Natural killer cell (primary cell): ENCODE results near the gene ZNF22. TPM values are rescaled to one million over a fixed set of nuclear protein-coding genes. Genes with fewer than 3 reads are reported as not detected.

ENCODE experiments used
- ATAC-seq, 3 donors: fragments of 150-1000 bp in 2 of 3; fragments of 200-7000 bp in 1 of 3; cut with Tn5 transposase; 1 replicate in 1 of 3; 2 replicates in 2 of 3; pipeline ENCODE4 v1.10.0; 2021; ENCODE audit warnings: mild to moderate bottlenecking in 2 of 3, moderate library complexity in 2 of 3
- DNase-seq, 2 donors: peaks; one replicate each; pipeline versions ENCODE4 v3.0.0 to v3.0.0-alpha.2; 2013 to 2021; ENCODE audit warnings: mixed read lengths in 1 of 2
- H3K27ac ChIP-seq: one replicate; pipeline ENCODE4 v1.5.1; 2013; ENCODE audit warnings: mild to moderate bottlenecking, low read length
- H3K27me3 ChIP-seq: one replicate; pipeline ENCODE4 v1.6.1; 2013; ENCODE audit warnings: low read length; ENCODE audit not compliant: control insufficient read depth, insufficient read depth
- H3K36me3 ChIP-seq: one replicate; pipeline ENCODE4 v1.6.1; 2013; ENCODE audit warnings: low read length; ENCODE audit not compliant: control insufficient read depth, insufficient read depth
- H3K4me1 ChIP-seq: one replicate; pipeline ENCODE4 v1.6.1; 2013; ENCODE audit warnings: low read length; ENCODE audit not compliant: control insufficient read depth, insufficient read depth
- H3K4me3 ChIP-seq: one replicate; pipeline ENCODE4 v1.5.1; 2013; ENCODE audit warnings: low read length
- H3K9me3 ChIP-seq: one replicate; pipeline ENCODE4 v1.6.1; 2013; ENCODE audit warnings: low read length; ENCODE audit not compliant: control insufficient read depth, insufficient read depth
- H3K27ac Mint-ChIP-seq, 2 donors: one replicate each; pipeline ENCODE4 v1.8.0; 2022; ENCODE audit warnings: mild to moderate bottlenecking in 2 of 2, mixed read lengths in 2 of 2, moderate library complexity in 1 of 2
- H3K27me3 Mint-ChIP-seq, 2 donors: one replicate each; pipeline ENCODE4 v1.8.0; 2022; ENCODE audit warnings: low read depth in 2 of 2, mixed read lengths in 2 of 2
- H3K36me3 Mint-ChIP-seq: one replicate; pipeline ENCODE4 v1.8.0; 2022; ENCODE audit warnings: mixed read lengths
- H3K4me1 Mint-ChIP-seq, 2 donors: one replicate each; pipeline ENCODE4 v1.8.0; 2022; ENCODE audit warnings: mixed read lengths in 2 of 2
- H3K4me3 Mint-ChIP-seq: one replicate; pipeline ENCODE4 v1.8.0; 2022; ENCODE audit warnings: mild to moderate bottlenecking, moderate library complexity, mixed read lengths
- H3K9me3 Mint-ChIP-seq, 2 donors: one replicate each; pipeline ENCODE4 v1.8.0; 2022; ENCODE audit warnings: mixed read lengths in 2 of 2
- CTCF ChIP-seq: fragments of 200-600 bp; IDR thresholded peaks from one replicate; pipeline ENCODE4 v1.8.0; 2022; ENCODE audit warnings: antibody characterized with exemption
- WGBS: methylation state at CpG from one replicate; pipeline ENCODE4 v1.1.7; 2013; ENCODE audit warnings: missing lambda C conversion rate; ENCODE audit not compliant: insufficient coverage; 5-methylcytosine and 5-hydroxymethylcytosine counted together
- intact Hi-C: fragments of 100-400 bp; cut with micrococcal nuclease; formaldehyde crosslinking; loops from one replicate; pipeline ENCODE4 v1.14.2; 2022
- total RNA-seq, 4 donors: library from RNA; stranded (reverse); fragments of 120-200 nt in 1 of 4; gene quantifications; one replicate each; pipeline versions ENCODE4 v1.2.3 to v1.2.4, GENCODE V29; 2013 to 2022

The ZNF22 gene
- total RNA-seq, 3 donors from 2014 or later (not counting 1 experiment from before 2014, with no cell fraction given), result 24.2 to 31.8 (median 25.0) TPM

- TF ChIP-seq CTCF, result no peak
- no peaks in the 10 kb centered on the region for H3K9me3 ChIP-seq
- 75% methylated on average over 6 of the region's 6 CpGs for WGBS
- intact Hi-C loops, result no loop called here
- peaks cover 43 to 60% of the 10 kb centered on the region in 2 donors for H3K4me1 Mint-ChIP-seq
- no peaks in the 10 kb centered on the region for H3K9me3 Mint-ChIP-seq
- H3K27me3 ChIP-seq, result no peaks in the 10 kb centered on the region
- no peak overlapping the region for H3K27ac ChIP-seq
- no peaks in the 10 kb centered on the region for H3K36me3 ChIP-seq
- peaks cover 67% of the 10 kb centered on the region for H3K4me1 ChIP-seq
- H3K36me3 Mint-ChIP-seq, result no peaks in the 10 kb centered on the region
- DNase-seq, result no peak
- no peaks in the 10 kb centered on the region for H3K27me3 Mint-ChIP-seq
- H3K4me3 ChIP-seq, result no peak overlapping the region
- peak overlapping the region in 1 of 2 donors; percentile 72 for H3K27ac Mint-ChIP-seq
- ATAC-seq, result no peak
- no peak overlapping the region for H3K4me3 Mint-ChIP-seq
These were observed 27.8 kb upstream of the ZNF22 start for GRCh38 chr10:44972874-44973306.

- H3K9me3 ChIP-seq, result no peaks in the 10 kb centered on the region
- H3K27me3 ChIP-seq, result no peaks in the 10 kb centered on the region
- peaks cover 61% of the 10 kb centered on the region for H3K4me1 ChIP-seq
- WGBS, result 38% methylated on average over 18 of the region's 18 CpGs
- TF ChIP-seq CTCF, result no peak
- intact Hi-C loops, result loop anchor here (2.0 kb wide), 1 partner anchor 15 kb away; the partner anchor contains the start of gene RASSF4
- Mint-ChIP-seq H3K9me3 (no peaks in the 10 kb centered on the region), H3K4me1 (peaks cover 38 to 54% of the 10 kb centered on the region in 2 donors), H3K27me3 (no peaks in the 10 kb centered on the region), H3K27ac (peak overlapping the region in 1 of 2 donors; percentile 72), H3K36me3 (no peaks in the 10 kb centered on the region), H3K4me3 (peak overlapping the region; percentile 63)
- ATAC-seq (no peak), DNase-seq (peak in 1 of 2 donors; percentile 25)
- H3K4me3 ChIP-seq, result no peak overlapping the region
- no peaks in the 10 kb centered on the region for H3K36me3 ChIP-seq
- peak overlapping the region; percentile 23 for H3K27ac ChIP-seq
These were observed 27.2 kb upstream of the ZNF22 start for GRCh38 chr10:44973323-44974081.

- Histone ChIP-seq H3K27ac (no peak overlapping the region), H3K4me3 (peak overlapping the region; percentile 24), H3K36me3 (no peaks in the 10 kb centered on the region), H3K9me3 (no peaks in the 10 kb centered on the region), H3K27me3 (no peaks in the 10 kb centered on the region), H3K4me1 (peaks cover 55% of the 10 kb centered on the region)
- TF ChIP-seq CTCF, result no peak
- no peaks in the 10 kb centered on the region for H3K27me3 Mint-ChIP-seq
- no peaks in the 10 kb centered on the region for H3K36me3 Mint-ChIP-seq
- H3K27ac Mint-ChIP-seq, result peak overlapping the region in 1 of 2 donors; percentile 72
- ATAC-seq, result no peak
- peaks cover 32 to 47% of the 10 kb centered on the region in 2 donors for H3K4me1 Mint-ChIP-seq
- H3K9me3 Mint-ChIP-seq, result no peaks in the 10 kb centered on the region
- 67% methylated on average over 7 of the region's 7 CpGs for WGBS
- H3K4me3 Mint-ChIP-seq, result peak overlapping the region; percentile 63
- intact Hi-C loops, result loop anchor here (2.0 kb wide), 1 partner anchor 15 kb away; the partner anchor contains the start of gene RASSF4
- DNase-seq, result no peak
These were observed 26.6 kb upstream of the ZNF22 start for GRCh38 chr10:44974082-44974627.
